Brain microvascular endothelial cell (primary cell): ENCODE measurements around the gene RGS12.

Experiments used
- DNase-seq: peaks from one replicate; pipeline ENCODE4 v3.0.0-alpha.2; 2020
- H3K27ac ChIP-seq: fragments of 250-450 bp; sonication (Bioruptor Pico); 2 replicates; pipeline ENCODE4 v1.5.1; 2020; ENCODE audit warnings: mild to moderate bottlenecking, moderate library complexity
- H3K27me3 ChIP-seq: fragments of 250-450 bp; sonication (Bioruptor Pico); replicated peaks from 2 replicates; pipeline ENCODE4 v1.5.1; 2020; ENCODE audit warnings: mild to moderate bottlenecking
- H3K36me3 ChIP-seq: fragments of 250-450 bp; sonication (Bioruptor Pico); replicated peaks from 2 replicates; pipeline ENCODE4 v1.5.1; 2020; ENCODE audit warnings: mild to moderate bottlenecking
- H3K4me3 ChIP-seq: 2 replicates; pipeline ENCODE4 v1.5.1; 2011; ENCODE audit warnings: low read depth, mild to moderate bottlenecking, control low read depth, low read length, moderate library complexity
- in situ Hi-C: cut with HindIII; loops from 2 replicates; pipeline ENCODE4 v1.10.0; 2017; ENCODE audit warnings: low sequenced_read_pairs, low pct_ligation_motif_present
- TF ChIP-seq, protein P1 (sequence below): IDR thresholded peaks from 2 replicates; pipeline ENCODE4 v1.5.1; 2011; ENCODE audit warnings: low read depth, mild to moderate bottlenecking, moderate library complexity, low read length, control low read depth, inconsistent platforms; ENCODE audit errors: missing control alignments

The RGS12 gene, protein sequence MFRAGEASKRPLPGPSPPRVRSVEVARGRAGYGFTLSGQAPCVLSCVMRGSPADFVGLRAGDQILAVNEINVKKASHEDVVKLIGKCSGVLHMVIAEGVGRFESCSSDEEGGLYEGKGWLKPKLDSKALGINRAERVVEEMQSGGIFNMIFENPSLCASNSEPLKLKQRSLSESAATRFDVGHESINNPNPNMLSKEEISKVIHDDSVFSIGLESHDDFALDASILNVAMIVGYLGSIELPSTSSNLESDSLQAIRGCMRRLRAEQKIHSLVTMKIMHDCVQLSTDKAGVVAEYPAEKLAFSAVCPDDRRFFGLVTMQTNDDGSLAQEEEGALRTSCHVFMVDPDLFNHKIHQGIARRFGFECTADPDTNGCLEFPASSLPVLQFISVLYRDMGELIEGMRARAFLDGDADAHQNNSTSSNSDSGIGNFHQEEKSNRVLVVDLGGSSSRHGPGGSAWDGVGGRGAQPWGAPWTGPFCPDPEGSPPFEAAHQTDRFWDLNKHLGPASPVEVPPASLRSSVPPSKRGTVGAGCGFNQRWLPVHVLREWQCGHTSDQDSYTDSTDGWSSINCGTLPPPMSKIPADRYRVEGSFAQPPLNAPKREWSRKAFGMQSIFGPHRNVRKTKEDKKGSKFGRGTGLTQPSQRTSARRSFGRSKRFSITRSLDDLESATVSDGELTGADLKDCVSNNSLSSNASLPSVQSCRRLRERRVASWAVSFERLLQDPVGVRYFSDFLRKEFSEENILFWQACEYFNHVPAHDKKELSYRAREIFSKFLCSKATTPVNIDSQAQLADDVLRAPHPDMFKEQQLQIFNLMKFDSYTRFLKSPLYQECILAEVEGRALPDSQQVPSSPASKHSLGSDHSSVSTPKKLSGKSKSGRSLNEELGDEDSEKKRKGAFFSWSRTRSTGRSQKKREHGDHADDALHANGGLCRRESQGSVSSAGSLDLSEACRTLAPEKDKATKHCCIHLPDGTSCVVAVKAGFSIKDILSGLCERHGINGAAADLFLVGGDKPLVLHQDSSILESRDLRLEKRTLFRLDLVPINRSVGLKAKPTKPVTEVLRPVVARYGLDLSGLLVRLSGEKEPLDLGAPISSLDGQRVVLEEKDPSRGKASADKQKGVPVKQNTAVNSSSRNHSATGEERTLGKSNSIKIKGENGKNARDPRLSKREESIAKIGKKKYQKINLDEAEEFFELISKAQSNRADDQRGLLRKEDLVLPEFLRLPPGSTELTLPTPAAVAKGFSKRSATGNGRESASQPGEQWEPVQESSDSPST (N-terminal part only)

DNA sequence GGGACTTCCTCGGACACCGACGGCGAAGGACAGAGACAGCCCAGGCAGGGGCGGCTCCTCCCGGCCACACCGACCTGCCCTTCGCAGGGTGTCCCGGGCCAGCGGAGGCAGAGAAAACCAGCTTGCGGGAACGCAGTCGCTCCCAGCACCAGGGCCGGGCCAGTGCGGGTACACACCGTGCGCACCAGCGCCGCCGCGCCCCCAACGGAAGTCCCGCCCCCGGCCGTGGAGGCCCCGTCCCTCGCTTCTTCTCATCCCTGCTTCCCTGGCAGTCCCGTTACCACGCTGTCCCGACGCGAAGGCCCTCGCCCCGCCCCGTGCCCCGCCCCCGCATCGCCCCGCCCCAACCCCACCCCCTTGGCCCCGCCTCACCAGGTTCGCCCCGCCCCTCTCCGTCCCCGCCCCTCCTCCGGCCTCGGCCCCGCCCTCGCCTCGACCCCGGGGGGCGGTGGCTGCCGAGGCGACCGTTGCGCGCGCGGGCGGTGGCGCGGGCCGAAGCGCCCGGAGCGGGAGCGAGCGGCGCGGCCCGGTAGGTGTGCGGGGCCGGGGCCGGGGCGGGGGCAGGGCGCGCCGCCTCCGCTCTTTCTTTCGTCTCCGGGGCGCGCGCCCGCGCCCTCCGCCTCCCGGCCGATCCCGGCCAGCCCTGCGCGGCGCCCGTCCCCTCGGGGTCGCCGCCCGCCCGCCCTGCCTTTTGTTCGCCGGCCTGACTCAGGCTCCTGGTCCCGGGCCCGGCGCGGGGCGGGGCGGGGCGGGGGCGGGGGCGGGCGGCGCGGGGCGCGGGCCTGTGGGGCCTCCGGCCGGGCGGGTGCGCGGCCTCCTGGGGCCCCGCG is at the start of gene RGS12:
Gene RGS12, plus strand, starts transcription at position 451 of the 830 bp plus-strand sequence. CDS start 23,150 bp downstream, outside the sequence.
- no peaks in the 10 kb centered on the region for H3K36me3 ChIP-seq
- H3K27ac ChIP-seq = peak within 1 kb of the TSS; percentile 48
- H3K27me3 ChIP-seq = no peaks in the 10 kb centered on the region
- peak within 1 kb of the TSS; percentile 76 for H3K4me3 ChIP-seq
- TF ChIP-seq, protein P1, sequence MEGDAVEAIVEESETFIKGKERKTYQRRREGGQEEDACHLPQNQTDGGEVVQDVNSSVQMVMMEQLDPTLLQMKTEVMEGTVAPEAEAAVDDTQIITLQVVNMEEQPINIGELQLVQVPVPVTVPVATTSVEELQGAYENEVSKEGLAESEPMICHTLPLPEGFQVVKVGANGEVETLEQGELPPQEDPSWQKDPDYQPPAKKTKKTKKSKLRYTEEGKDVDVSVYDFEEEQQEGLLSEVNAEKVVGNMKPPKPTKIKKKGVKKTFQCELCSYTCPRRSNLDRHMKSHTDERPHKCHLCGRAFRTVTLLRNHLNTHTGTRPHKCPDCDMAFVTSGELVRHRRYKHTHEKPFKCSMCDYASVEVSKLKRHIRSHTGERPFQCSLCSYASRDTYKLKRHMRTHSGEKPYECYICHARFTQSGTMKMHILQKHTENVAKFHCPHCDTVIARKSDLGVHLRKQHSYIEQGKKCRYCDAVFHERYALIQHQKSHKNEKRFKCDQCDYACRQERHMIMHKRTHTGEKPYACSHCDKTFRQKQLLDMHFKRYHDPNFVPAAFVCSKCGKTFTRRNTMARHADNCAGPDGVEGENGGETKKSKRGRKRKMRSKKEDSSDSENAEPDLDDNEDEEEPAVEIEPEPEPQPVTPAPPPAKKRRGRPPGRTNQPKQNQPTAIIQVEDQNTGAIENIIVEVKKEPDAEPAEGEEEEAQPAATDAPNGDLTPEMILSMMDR = no peak
- peak; percentile 91 for DNase-seq
- in situ Hi-C loops = no loop called here

DNA sequence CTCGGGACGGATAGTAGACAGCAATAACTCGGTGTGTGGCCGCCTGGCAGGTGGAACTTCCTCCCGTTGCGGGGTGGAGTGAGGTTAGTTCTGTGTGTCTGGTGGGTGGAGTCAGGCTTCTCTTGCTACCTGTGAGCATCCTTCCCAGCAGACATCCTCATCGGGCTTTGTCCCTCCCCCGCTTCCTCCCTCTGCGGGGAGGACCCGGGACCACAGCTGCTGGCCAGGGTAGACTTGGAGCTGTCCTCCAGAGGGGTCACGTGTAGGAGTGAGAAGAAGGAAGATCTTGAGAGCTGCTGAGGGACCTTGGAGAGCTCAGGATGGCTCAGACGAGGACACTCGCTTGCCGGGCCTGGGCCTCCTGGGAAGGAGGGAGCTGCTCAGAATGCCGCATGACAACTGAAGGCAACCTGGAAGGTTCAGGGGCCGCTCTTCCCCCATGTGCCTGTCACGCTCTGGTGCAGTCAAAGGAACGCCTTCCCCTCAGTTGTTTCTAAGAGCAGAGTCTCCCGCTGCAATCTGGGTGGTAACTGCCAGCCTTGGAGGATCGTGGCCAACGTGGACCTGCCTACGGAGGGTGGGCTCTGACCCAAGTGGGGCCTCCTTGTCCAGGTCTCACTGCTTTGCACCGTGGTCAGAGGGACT is 49.6 kb upstream of the RGS12 start:
- no peak overlapping the region for H3K4me3 ChIP-seq
- peaks cover 20% of the 10 kb centered on the region for H3K36me3 ChIP-seq
- in situ Hi-C loops = no loop called here
- no peaks in the 10 kb centered on the region for H3K27me3 ChIP-seq
- no peak overlapping the region for H3K27ac ChIP-seq
- TF ChIP-seq, protein P1 = no peak
- no peak for DNase-seq

DNA sequence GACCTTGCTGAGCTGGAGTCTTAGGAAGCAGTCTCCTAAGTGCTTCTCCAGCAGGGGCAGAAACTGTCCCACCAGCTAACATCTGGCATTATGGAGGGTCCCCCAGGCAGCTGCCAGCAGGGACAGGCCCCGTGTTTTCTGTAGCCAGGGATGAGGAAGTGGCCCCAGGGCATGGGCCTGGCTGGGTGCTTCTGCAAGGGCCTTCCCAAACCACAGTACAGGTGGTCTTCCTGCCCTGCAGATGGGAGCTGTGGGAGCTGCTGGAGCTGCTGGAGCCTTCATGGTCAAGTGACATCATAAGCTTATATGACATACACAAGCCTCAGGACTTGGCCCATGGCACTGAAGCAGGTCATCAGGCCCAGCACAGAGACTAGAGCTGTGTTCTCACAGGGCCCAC is 48.8 kb upstream of the RGS12 start:
- no peak for DNase-seq
- H3K27me3 ChIP-seq = no peaks in the 10 kb centered on the region
- peaks cover 20% of the 10 kb centered on the region for H3K36me3 ChIP-seq
- in situ Hi-C loops = no loop called here
- no peak overlapping the region for H3K4me3 ChIP-seq
- TF ChIP-seq, protein P1 = no peak
- no peak overlapping the region for H3K27ac ChIP-seq

DNA sequence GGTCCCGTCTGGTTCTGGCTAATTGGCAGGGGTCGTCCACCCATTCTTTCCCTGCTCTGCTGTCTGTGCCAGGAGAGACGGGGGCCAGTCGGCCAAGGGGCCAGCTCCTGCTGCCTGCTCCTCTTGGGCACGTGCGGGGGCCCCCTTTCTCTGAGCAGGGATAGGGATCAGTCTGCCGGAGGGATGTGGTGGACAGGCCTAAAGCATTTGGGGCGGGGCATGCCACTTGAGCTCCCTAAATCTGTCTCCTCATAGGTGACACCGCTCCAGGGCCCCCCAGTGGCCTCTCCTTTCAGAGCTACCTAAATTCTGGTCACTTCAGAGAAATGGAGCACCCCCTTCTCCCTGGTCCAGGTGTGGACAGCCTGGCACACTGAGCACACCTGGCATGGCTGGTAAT is 48.1 kb upstream of the RGS12 start:
- TF ChIP-seq, protein P1 = no peak
- no peak for DNase-seq
- Histone ChIP-seq H3K27me3 (no peaks in the 10 kb centered on the region), H3K4me3 (no peak overlapping the region), H3K27ac (no peak overlapping the region), H3K36me3 (peaks cover 13% of the 10 kb centered on the region)
- in situ Hi-C loops = no loop called here
